Epidermal melanocyte (primary cell): ENCODE measurements around the gene FAIM2.

Experiments used
- DNase-seq: peaks from one replicate; pipeline ENCODE4 v3.0.0; 2011; ENCODE audit warnings: low spot score; ENCODE audit not compliant: insufficient read length

Gene FAIM2

GRCh38 chr12:49897276-49897675 lies 6.4 kb downstream of the FAIM2 start:
- DNase-seq, result no peak

DNA sequence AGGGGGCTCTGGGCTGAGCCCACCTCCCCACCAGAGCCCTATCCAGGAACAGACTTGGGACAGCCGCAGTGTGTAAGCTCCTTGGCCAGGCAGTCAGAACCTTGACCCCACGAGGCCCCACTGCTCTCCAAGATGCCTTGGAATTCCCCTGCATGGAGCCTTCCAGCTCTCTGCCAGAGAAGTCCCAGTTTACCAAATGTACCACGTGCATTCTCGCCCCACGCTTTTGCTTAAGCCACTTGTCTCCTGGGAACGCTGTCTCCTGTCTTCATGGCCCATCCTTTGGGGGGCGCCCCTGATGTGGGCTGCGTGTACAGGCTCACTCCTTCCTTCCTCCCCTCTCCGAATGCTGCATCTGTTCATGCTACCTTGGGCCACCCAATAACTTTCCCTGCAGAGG lies 7.9 kb downstream of the FAIM2 start:
- no peak for DNase-seq

- DNase-seq, result no peak
Observed at GRCh38 chr12:49894751-49895148, 8.9 kb downstream of the FAIM2 start.

GRCh38 chr12:49893753-49894750 lies 9.6 kb downstream of the FAIM2 start:
- DNase-seq, result no peak

DNA sequence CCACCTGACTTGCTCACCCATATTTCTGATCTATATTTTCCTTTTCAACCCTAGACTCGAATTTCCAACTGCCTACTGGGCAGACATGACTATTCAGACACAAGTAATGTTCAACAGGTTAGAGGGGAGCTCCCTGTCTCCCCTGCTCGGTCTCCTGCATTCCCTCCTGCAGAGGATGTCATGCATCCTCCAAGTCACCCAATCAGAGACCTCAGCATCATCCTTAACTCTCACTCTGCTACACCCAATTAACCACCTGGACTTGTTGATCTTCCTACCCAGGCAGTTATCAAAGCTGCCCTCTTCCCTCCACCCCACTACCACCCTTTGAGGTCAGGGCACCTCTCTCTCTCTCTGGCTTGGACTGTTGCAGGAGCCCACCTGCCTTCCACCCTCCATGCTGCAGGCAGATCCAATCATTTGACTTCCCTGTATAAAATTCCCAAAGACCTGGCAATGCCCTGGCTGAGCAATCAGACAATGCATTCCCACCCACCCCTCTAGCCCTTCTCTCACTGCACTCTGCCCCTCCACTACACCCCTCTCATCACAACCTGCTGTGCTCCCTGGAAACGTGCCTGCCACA lies 10.9 kb downstream of the FAIM2 start:
- DNase-seq, result no peak

GRCh38 chr12:49892084-49892731 lies 11.5 kb downstream of the FAIM2 start:
- DNase-seq, result no peak

- DNase-seq, result no peak
Observed at GRCh38 chr12:49891476-49891875, 12.2 kb downstream of the FAIM2 start.

DNA sequence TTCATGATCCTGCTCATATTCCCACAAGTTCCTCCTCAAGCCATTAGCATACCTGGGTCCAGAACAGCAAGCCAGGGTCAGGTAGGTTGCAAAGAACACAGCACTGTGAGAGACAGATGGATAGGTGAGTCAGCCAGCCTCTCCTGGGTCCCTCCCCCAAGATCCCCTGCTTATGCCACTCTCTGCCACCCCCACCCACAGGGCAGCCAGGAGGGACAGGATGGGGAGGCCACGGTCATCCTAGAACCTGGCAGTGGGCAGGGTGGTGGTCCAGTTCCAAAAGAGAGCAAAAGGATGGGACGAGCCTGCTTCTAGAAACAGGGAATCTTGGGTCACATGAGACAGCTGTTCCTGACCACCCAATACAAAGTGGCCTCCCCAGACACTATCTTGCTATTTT lies 12.7 kb downstream of the FAIM2 start:
- DNase-seq, result no peak

- no peak for DNase-seq
Observed at GRCh38 chr12:49890096-49890461, 13.6 kb downstream of the FAIM2 start.

- no peak for DNase-seq
Observed at GRCh38 chr12:49889361-49890095, 14.2 kb downstream of the FAIM2 start.

- no peak for DNase-seq
Observed at GRCh38 chr12:49888461-49889151, 15.1 kb downstream of the FAIM2 start.

GRCh38 chr12:49887536-49888401 lies 15.9 kb downstream of the FAIM2 start:
- DNase-seq, result no peak

GRCh38 chr12:49887091-49887490 lies 16.6 kb downstream of the FAIM2 start:
- no peak for DNase-seq

GRCh38 chr12:49885663-49886461 lies 17.8 kb downstream of the FAIM2 start:
- no peak for DNase-seq

GRCh38 chr12:49885118-49885517 lies 18.6 kb downstream of the FAIM2 start:
- no peak for DNase-seq

DNA sequence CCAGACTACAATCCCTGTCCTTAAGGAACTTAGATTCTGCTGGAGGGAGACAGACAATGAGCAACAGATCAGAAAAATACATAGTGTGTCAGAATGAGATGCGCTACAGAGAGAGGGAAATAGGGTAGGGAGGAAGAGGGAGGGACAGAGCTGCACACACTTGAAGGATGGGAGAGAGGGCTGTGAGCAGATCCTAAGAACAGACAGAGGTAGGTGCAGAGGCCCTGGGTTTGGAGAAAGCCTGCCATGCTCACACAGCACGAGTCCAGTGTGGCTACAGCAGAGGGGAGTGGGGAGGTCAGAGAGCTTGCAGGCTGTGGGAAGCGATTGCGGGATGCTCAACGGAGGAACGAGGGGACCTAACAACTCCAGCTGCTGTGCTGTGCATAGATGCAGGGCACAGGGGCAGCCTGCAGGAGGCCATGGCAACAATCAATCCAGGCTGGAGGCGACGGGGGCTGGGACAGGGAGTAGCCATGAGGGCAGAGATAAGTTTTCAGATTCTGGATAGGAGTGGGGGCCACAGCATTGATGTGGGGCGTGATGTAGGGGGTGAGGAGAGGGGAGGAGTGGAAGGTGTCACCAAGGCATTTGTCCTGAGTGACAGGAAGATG lies 20.7 kb downstream of the FAIM2 start:
- no peak for DNase-seq

DNA sequence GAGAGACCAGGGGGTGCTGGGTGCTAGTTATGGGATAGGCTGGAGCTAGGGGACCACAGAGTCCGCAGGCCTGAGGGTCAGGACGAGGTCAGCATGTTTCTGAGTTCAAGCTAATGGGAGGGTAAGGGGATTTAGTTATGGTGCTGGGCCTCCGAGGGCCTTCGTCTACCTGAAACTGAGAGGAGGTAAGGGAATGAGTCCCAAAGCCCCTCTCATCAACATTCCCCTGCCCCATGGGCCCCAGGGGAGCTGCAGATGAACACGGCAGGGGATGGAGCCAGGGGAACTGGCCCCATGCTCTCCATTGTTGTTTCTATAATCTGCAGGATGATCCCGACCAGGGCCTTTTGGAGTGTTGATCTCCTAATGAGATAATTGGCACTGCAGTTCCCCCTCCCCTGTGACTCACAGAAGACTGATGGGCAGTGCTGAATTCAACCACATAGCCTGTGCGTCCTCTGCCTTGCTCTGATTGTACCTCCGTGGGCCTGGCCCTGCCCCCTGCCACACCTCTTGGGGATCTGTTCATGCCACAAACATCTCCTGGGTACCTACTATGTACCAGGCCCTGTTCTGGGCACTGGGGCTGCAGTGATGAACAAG lies 21.4 kb downstream of the FAIM2 start:
- no peak for DNase-seq
